Breast epithelium (tissue), 3 donors: ENCODE measurements around the gene KCNH1.

Experiments used
- CTCF ChIP-seq, 3 donors: fragments of 450-650 bp; IDR thresholded peaks; one replicate each; pipeline ENCODE4 v1.5.1; 2016 to 2017; ENCODE audit warnings: antibody characterized with exemption in 3 of 3, mild to moderate bottlenecking in 3 of 3, moderate library complexity in 3 of 3
- POLR2A ChIP-seq: fragments of 450-650 bp; IDR thresholded peaks from one replicate; pipeline ENCODE4 v1.6.1; 2016; ENCODE audit warnings: antibody characterized with exemption, mild to moderate bottlenecking, moderate library complexity
- POLR2AphosphoS5 ChIP-seq, 3 donors: sonication (generic); formaldehyde crosslinking; IDR thresholded peaks; one replicate each; pipeline ENCODE4 v1.6.1; 2017; ENCODE audit warnings: antibody characterized with exemption in 3 of 3

- no peak for TF ChIP-seq POLR2A
- no peak for TF ChIP-seq CTCF (IDR thresholded peaks at IDR 0.05)
- TF ChIP-seq POLR2AphosphoS5 (IDR thresholded peaks at IDR 0.05), result no peak
These were observed 446.2 kb downstream of the KCNH1 start for GRCh38 chr1:210687582-210688279.
